ENCODE results near the gene EPHB2.

EPHB2 gene

GRCh38 chr1:22761821-22762220 is 51.2 kb downstream of the EPHB2 start:
- no peak for TF ChIP-seq CTCF (IDR thresholded peaks at IDR 0.05)
- Mint-ChIP-seq H3K27me3 (ENCODE audit: low read depth, poor library complexity) (peaks cover 20% of the 10 kb centered on the region), H3K9me3 (no peaks in the 10 kb centered on the region), H3K27ac (no peak overlapping the region), H3K4me1 (peaks cover 44% of the 10 kb centered on the region), H3K4me3 (no peak overlapping the region), H3K36me3 (ENCODE audit: low read depth) (no peaks in the 10 kb centered on the region)
- no peak for DNase-seq

GRCh38 chr1:22763487-22764200 is 53.0 kb downstream of the EPHB2 start:
- no peaks in the 10 kb centered on the region for H3K9me3 Mint-ChIP-seq
- H3K27ac Mint-ChIP-seq, result no peak overlapping the region
- H3K27me3 Mint-ChIP-seq (ENCODE audit: low read depth, poor library complexity), result peaks cover 33% of the 10 kb centered on the region
- H3K4me1 Mint-ChIP-seq, result peaks cover 38% of the 10 kb centered on the region
- DNase-seq, result no peak
- no peak for TF ChIP-seq CTCF (IDR thresholded peaks at IDR 0.05)
- no peak overlapping the region for H3K4me3 Mint-ChIP-seq
- no peaks in the 10 kb centered on the region for H3K36me3 Mint-ChIP-seq (ENCODE audit: low read depth)

GRCh38 chr1:22767852-22768251 is 57.2 kb downstream of the EPHB2 start:
- H3K36me3 Mint-ChIP-seq (ENCODE audit: low read depth), result no peaks in the 10 kb centered on the region
- DNase-seq, result no peak
- no peak overlapping the region for H3K27ac Mint-ChIP-seq
- no peak for TF ChIP-seq CTCF (IDR thresholded peaks at IDR 0.05)
- peaks cover 29% of the 10 kb centered on the region for H3K27me3 Mint-ChIP-seq (ENCODE audit: low read depth, poor library complexity)
- H3K4me3 Mint-ChIP-seq, result no peak overlapping the region
- no peaks in the 10 kb centered on the region for H3K9me3 Mint-ChIP-seq
- peaks cover 57% of the 10 kb centered on the region for H3K4me1 Mint-ChIP-seq

- no peaks in the 10 kb centered on the region for H3K36me3 Mint-ChIP-seq (ENCODE audit: low read depth)
- H3K4me3 Mint-ChIP-seq, result no peak overlapping the region
- H3K9me3 Mint-ChIP-seq, result no peaks in the 10 kb centered on the region
- TF ChIP-seq CTCF (IDR thresholded peaks at IDR 0.05), result no peak
- no peak overlapping the region for H3K27ac Mint-ChIP-seq
- peaks cover 62% of the 10 kb centered on the region for H3K4me1 Mint-ChIP-seq
- peaks cover 27% of the 10 kb centered on the region for H3K27me3 Mint-ChIP-seq (ENCODE audit: low read depth, poor library complexity)
- DNase-seq, result no peak
These were observed 59.3 kb downstream of the EPHB2 start for GRCh38 chr1:22769932-22770331.

GRCh38 chr1:22772014-22772413 is 61.4 kb downstream of the EPHB2 start:
- Mint-ChIP-seq H3K27me3 (ENCODE audit: low read depth, poor library complexity) (peaks cover 32% of the 10 kb centered on the region), H3K36me3 (ENCODE audit: low read depth) (no peaks in the 10 kb centered on the region), H3K27ac (peak overlapping the region; percentile 99), H3K9me3 (no peaks in the 10 kb centered on the region), H3K4me3 (peak overlapping the region; percentile 65), H3K4me1 (peaks cover 77% of the 10 kb centered on the region)
- no peak for TF ChIP-seq CTCF (IDR thresholded peaks at IDR 0.05)
- DNase-seq, result peak; percentile 83

Measured in nephron progenitor cell (in vitro differentiated cells).